Measurements from ENCODE around the gene CTSS. TPM values are rescaled to one million over a fixed set of nuclear protein-coding genes. Genes with fewer than 3 reads are reported as not detected.
"Not testable (repeated sequence)": the region's sequence is repeated elsewhere in the genome, so short reads cannot be mapped to it uniquely, and the experiment has no call there.

The CTSS gene
- total RNA-seq, 1 donor = 2.3 TPM

- no peak for DNase-seq (ENCODE audit: low read depth)
- TF ChIP-seq CTCF (IDR thresholded peaks at IDR 0.05; ENCODE audit: insufficient read depth, low read length) = no peak
- no peak overlapping the region for H3K4me3 ChIP-seq (ENCODE audit: low read depth, low read length)
Observed at GRCh38 chr1:150730130-150730721, 35.4 kb downstream of the CTSS start.

- no peak overlapping the region for H3K4me3 ChIP-seq (ENCODE audit: low read depth, low read length)
- TF ChIP-seq CTCF (IDR thresholded peaks at IDR 0.05; ENCODE audit: insufficient read depth, low read length) = no peak
Observed at GRCh38 chr1:150724336-150724735, 41.2 kb downstream of the CTSS start.

GRCh38 chr1:150720703-150721102, 44.9 kb downstream of the CTSS start, which contains the start of gene HORMAD1:
Gene HORMAD1, minus strand, starts transcription at chr1:150720895. Its CDS starts 1,390 bp downstream, at chr1:150719505.
- H3K4me3 ChIP-seq (ENCODE audit: low read depth, low read length) = no peak within 1 kb of the TSS
- DNase-seq (ENCODE audit: low read depth) = no peak
- no peak for TF ChIP-seq CTCF (IDR thresholded peaks at IDR 0.05; ENCODE audit: insufficient read depth, low read length)

More at GRCh38 chr1:150724336-150724735, 41.2 kb downstream of the CTSS start:
- peak; percentile 15 for DNase-seq (ENCODE audit: low read depth)

- TF ChIP-seq CTCF (IDR thresholded peaks at IDR 0.05; ENCODE audit: insufficient read depth, low read length) = no peak
- no peak for DNase-seq (ENCODE audit: low read depth)
- H3K4me3 ChIP-seq (ENCODE audit: low read depth, low read length) = no peak overlapping the region
Observed at GRCh38 chr1:150720098-150720497, 45.5 kb downstream of the CTSS start.

- H3K4me3 ChIP-seq (ENCODE audit: low read depth, low read length) = no peak overlapping the region
- no peak for DNase-seq (ENCODE audit: low read depth)
- no peak for TF ChIP-seq CTCF (IDR thresholded peaks at IDR 0.05; ENCODE audit: insufficient read depth, low read length)
Observed at GRCh38 chr1:150718225-150718891, 47.2 kb downstream of the CTSS start.

- not testable (repeated sequence) for DNase-seq (ENCODE audit: low read depth); H3K4me3 ChIP-seq (ENCODE audit: low read depth, low read length)
Observed at GRCh38 chr1:150709031-150709430, 56.5 kb downstream of the CTSS start.

GRCh38 chr1:150708595-150708994, 57.0 kb downstream of the CTSS start:
- DNase-seq (ENCODE audit: low read depth) = no peak
- no peak for TF ChIP-seq CTCF (IDR thresholded peaks at IDR 0.05; ENCODE audit: insufficient read depth, low read length)
- no peak overlapping the region for H3K4me3 ChIP-seq (ENCODE audit: low read depth, low read length)
